ENCODE data around the gene TBC1D22A.

Gene TBC1D22A

DNA sequence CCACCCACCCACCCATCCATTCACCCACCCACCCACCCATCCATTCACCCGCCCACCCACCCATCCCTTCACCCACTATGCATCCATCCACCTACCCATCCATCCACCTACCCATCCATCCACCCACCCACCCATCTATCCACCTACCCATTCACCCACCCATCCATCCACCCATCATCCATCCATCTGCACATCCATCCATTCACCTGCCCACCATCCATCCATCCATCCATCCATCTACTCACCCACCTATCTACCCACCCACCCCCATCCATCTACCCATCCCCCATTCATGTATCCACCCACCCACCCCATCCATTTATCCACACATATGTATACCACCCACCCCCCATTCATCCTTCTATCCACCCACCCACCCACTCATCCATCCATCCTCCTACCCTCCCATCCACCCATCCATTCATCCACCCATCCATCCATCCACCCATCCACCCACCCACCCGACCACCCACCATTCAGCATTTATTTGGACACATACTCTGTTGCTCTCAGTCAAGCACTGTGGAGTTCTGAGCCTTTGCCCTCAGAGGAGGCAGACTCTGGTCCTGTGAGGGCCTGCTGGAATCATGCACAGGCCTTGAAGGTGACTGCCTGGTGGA, 380.1 kb downstream of the TBC1D22A start:
- DNase-seq (ENCODE audit: low read depth): no peak

DNA sequence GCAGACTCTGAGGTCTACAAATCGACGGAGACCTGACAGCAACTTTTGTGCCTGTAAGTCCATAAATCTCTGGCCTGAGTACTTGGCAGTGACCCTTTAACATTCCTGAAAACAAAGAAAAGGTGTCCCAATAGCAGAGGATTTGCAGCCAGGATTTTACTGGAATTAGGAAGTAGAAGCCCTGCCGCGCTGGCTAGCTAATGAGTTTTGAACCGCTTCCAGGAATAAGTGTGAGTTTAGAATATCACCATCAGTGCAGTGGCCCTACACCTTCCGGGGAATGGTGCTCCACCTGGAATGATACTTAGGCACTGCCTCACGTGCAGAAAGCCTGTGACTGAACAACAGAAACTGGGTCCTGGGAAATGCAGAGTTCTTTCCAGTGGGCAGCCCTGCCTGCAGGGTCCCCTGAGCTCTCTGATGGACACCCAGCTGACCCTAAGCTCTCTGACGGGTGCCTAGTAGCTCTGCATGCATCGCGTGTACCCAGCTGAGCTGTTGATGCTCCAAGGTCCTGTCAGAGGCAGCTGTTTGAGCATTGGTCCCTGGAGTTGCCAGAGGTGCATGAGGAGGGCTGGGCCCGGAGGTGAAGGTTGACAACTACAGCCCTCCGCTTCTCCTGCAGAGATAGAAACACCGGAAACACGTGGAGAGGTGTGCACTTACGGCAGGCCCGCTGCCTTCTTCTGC, 380.9 kb downstream of the TBC1D22A start:
- DNase-seq (ENCODE audit: low read depth): no peak

DNA sequence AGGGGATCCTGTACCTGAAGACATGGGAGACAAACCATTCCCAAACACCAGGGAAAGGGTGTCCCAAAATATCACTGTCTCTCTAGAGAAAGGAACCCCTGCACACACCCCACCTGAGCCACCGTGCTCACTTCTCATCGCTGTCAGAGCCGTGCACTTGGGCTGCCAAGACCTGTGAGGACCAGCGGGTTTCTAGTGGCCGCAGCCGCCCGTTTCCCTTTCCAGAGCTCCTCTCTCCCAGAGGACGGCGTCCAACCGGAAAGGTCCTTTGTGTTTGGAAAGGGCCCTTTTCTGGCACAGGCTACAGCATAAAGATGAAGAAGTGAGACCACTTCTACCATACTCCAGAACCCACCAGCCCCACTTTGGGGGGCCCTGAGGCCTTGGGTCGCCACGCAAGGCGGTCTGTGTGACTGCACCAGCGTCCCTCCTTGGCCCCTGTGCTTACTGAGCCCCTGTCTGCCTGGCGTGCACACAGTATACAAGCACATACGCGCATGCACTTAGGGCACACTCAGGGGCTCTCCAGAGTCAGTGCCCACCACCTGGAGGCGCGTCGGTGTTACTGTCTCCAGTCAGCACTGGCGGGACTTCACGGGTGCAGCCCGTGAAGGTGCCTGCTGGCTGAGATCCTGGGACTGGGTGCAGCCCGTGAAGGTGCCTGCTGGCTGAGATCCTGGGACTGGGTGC, 381.8 kb downstream of the TBC1D22A start:
- DNase-seq (ENCODE audit: low read depth): no peak

DNA sequence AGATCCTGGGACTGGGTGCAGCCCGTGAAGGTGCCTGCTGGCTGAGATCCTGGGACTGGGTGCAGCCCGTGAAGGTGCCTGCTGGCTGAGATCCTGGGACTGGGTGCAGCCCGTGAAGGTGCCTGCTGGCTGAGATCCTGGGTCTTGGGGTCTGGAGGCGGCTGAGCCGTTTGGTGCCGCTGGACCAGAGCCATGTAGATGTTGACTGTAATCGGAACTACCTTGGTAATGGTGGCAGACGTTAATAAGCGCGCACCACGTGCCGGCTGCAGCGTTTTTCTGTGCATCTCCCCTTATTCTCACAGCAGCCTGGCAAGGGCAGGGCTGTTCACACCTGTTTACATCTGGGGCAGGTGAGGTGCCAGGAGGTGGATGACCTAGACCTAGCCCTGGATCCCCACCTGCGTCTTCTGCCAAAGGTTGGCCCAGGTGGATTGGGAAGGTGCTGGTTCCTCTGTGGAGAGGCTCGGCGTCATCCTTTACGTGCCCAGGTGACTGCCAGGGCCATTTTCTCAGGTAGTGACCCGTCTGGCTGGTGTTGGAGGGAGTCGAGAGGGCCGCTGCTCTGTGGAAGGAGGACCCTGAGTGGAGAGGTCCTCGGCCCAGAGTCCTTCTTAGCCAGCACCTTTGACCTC, 382.5 kb downstream of the TBC1D22A start:
- no peak for DNase-seq (ENCODE audit: low read depth)

DNA sequence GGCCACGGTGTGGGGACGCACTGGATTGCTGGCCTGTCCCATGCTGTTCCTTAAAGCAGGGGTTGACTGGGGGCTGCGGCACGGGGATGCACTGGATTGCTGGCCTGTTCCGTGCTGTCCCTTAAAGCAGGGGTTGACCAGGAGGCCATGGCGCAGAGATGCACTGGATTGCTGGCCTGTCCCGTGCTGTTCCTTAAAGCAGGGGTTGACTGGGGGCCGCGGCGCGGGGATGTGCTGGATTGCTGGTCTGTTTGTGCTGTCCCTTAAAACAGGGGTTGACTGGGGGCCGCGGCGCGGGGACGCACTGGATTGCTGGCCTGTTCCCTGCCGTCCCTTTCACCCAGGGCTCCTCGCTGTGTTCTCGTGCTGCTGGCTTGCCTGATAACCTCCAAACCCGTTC, 383.4 kb downstream of the TBC1D22A start:
- DNase-seq (ENCODE audit: low read depth): no peak

DNA sequence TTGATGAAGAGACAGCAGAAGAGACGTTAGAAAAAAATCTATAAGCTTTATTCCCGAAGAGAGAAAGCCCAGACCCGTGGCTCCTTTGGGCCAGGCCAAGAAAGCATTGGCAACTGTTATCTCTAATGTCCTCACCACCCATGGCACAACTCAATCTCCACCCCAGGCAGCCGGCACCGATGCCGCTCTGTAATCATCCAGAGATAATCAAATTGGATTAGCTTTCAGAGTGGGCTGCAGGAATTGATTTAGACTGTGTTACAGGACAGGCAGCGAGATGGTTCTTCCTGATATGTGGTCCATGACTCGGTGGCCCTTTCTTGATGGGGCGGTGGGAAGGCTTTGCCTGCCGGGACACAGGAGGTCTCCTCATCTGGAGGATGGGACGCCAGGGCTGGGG, 383.9 kb downstream of the TBC1D22A start:
- DNase-seq (ENCODE audit: low read depth): no peak

DNA sequence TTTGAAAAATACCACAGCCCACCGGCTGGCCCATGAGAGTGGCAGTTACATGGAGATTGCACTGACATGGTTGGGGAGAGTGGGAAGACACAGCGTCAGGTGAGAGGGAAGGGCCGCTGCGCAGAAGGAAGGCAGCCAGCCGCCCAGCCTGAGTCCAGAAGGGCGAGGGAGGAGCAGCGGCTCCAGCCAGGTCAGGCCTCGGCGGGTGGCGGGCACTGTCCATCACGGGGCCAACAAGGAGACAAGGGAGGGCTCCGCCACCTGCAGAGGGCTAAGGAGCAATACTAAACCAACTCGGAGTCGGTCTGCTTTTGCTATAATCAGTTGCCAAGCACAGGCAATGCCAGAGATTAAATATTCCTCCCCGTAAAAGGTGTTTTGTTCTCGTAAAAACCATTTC, 384.5 kb downstream of the TBC1D22A start:
- DNase-seq (ENCODE audit: low read depth): no peak

DNA sequence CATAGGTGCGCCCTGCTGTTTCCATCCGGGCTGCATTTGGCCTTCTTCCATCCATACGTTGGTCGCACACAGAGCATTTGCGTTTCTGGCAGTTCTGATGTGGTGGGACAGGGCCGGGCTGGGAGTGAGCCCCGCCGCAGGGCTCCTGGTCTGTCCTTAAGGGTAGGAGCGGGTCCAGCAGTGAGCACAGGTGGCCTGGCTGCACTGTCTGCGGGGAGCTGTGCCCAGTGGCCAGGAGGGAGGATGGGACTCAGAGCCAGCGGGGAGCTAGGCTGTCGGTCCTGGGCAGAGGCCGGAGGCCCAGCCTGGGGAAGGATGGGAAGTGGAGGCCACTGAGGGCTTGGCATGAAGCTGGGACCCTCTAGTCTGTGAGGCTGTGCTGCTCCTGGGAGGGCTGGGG, 385.1 kb downstream of the TBC1D22A start:
- no peak for DNase-seq (ENCODE audit: low read depth)

DNA sequence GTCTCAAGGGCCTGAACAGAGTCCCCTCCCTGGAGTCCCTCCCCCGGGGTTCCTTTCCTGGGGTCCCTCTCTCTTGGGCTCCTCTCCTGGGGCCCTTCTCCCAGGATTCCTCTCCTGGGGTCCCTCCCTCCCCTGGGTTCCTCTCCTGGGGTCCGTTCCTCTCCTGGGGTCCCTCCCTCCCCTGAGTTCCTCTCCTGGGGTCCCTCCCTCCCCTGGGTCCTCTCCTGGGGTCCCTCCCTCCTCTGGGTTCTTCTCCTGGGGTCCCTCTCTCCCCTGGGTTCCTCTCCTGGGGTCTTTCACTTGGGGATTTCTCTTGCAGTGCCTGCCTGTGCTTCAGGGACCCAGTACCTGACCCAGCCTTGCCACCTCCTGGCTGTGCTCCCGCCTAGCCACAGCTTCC, 386.1 kb downstream of the TBC1D22A start:
- DNase-seq (ENCODE audit: low read depth): no peak

DNA sequence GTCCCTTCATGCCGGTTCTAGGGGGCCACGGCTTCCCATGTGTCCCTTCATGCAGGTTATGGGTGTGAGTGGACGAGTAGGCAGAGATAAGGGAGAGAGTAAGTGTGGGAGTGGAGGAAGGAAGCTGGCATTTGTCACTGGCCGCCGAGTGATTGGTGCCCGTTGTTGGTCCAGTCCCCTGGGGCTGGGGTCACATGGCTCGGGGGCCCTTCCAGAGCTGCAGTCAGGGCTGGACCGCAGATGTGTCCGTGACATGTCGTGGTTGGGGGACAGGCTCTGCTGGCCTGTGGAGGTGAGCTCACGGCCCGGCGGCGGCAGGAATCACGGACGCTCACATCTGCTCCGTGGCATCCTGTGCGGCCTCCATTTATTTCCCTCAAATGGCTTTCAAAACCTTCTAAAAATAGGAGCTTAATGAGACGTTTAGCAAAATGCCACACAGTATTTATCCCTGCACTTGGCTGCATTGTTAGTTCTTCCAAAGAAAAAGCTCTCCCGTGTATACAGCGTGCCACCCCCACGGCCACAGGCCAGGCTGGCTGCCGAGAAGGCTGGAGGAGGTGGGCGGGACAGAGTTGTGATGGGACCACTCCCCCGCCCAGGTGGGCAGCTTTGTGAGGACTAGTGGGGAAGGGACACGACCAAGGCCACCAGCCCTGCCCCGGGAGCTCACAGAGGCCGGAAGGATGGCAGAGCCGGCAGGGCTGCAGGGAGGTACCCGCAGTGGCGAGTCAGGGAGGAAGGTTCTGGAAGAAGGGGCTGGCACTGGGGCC, 386.7 kb downstream of the TBC1D22A start:
- DNase-seq (ENCODE audit: low read depth): no peak

DNA sequence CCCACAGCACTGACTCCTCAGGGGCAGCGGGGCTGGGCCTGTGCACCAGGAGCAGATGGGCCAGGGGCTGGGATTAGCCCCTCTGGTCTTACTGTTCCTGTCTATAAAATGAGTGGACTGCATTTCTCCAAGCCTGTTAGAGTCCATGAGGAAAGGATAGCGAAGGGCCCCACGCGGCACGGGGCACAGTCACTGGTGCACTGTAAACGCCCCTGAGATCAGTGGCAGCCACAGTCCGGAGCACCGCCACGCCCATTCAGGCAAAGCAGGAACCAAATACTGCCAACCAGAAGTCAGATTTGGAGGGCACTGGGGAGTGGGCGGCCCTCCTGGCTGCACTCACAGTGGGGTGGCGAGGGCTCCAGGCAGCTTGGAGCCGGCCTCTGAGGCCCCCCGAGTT, 387.5 kb downstream of the TBC1D22A start:
- DNase-seq (ENCODE audit: low read depth): no peak

DNA sequence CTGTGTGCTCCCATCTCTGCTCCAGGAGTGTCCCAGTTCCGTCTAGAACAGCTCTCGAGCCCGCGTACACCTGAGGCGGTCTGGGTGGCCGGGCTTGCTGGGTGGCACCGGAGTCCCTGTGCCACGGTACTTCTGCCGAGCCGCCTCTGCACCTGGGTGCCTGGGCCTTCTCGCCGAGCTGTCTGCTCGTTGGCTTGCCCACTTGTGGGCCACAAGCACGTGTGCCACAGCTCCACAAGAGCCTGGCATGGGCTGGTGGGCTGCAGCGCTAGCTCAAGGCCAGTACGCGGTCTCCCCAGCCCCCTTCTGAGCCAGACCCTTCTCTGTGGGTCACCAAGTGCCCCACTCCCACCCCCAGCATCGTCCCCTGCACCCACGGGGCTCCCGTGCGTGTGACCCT, 388.0 kb downstream of the TBC1D22A start:
- no peak for DNase-seq (ENCODE audit: low read depth)

DNA sequence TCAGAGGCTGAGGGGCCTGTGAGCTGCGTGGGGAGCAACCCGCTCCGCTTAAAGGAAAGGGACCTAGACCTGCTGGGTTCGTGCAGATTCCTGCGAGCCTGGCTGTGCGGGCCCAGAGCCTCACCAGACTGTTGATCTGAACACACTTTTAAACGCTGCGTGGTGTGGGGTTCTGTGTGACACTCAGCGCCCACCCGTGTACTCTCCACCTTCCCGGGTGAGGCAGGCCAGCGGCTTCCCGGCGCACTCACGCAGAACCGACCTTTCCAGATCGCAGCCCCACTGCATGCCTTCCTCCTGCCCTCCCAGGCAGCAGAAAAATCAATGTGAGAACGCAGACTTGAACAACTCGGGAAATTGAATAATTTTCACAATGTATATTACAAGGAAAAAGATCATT, 388.6 kb downstream of the TBC1D22A start:
- no peak for DNase-seq (ENCODE audit: low read depth)

DNA sequence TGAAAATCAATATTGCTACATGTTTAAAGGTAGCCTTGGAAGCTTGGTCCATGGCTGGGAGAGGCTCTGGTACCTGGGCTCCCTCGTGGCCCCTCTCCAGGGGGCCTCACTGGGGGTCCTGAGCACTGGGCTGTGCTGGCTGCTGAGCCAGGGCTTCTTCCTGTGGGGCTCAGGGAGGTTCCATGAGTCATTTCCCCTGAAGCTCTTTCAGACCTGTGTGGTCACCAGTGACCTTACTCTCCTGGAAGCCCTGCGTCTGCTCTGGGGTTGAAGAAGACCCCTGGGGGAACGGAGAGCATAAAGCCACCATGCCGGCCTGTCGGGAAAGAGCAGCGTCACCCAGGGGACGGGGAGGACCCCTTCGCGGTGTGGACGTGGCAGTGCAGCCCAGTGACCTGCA, 389.0 kb downstream of the TBC1D22A start:
- DNase-seq (ENCODE audit: low read depth): no peak

DNA sequence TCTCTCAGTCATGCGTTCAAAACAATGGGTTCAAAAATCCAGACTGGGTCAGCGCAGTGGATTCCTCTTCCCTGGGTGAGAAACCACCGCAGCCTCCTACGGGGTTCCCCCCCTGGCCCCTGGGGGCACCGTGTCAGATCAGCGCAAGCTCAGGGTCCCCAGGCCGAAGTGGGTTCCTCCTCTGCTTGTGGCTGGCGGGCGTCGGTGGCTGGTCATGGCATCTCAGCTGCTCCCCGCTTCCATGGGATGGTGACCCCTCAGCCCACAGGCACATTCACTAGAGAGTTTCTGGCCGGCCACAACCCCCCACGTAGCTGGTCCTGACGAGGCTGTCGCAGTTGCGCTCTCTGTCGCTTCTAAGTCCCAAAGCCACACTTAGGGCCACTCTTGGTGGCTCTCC, 389.8 kb downstream of the TBC1D22A start:
- no peak for DNase-seq (ENCODE audit: low read depth)

DNA sequence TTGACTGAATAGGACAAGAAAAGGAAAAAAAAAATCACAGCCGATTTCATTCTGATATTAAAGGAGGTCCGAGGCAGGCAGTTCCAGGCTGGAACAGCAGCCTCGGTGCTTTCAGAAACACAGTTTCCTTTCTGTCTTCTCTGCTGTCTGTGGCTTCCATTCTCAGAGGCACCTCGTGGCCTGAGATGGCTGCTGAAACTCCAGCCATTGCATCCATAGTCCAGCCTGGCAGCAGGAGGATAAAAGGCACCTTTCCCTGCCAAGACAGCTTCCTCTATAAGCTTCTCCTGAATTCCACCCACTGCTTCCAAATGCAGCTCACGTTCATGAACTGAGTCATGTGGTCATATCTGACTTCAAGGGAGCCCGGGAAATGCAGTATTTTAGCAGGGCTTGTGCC, 390.5 kb downstream of the TBC1D22A start:
- no peak for DNase-seq (ENCODE audit: low read depth)

DNA sequence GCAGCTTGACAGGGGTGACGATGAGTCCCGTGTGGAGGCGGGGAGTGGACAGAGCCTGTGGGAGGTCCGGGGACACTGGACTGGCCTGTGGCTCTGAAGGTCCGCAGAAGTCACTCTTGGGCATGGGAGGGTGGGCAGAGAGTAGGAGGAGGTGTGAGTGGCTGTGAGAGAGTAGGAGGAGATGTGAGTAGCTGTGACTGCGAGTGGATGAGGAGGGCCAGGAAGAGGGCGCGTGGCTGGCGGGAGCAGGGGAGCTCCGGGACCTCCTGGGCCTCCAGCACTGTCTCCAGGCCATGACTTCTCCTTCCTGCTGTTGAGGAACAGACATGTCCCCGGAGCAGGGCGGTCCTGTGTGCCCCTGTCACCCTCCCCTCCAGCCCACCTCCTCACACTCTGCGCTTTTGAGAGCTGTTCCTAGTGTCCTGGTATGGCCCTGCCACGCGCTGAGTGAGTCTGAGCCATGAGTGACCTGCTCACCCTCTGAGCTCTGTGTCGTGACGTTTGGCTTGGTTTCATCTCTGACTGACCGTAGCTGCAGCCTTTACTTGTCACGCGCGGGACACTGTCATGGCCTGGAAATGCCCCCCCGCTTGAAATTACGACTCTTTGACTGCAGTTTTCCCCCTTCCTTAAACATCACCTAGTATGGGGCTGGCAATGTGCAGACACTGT, 391.5 kb downstream of the TBC1D22A start:
- no peak for DNase-seq (ENCODE audit: low read depth)

DNA sequence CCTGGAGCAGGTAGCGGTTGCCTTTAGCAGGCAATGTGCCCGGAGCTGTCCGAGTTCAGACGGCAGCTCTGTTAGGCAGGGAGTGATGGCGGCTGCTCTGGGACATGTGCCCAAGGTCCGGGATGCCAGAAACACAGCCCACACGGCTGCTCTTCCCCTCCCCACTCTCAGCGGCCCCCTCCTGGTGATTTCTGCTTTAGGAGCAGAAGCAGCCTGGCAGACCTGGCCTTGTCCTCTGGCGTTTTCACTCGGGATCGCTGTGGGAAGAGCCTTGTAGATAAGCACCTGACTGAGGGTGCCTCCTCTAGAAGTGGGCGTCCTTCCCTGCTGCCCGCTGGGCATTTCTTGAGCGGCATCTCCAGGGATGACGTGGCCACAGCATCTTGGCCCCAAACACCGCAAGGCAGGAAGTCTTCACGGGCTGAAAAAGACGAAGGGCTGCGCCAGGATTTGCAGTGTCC, 392.2 kb downstream of the TBC1D22A start:
- no peak for DNase-seq (ENCODE audit: low read depth)

DNA sequence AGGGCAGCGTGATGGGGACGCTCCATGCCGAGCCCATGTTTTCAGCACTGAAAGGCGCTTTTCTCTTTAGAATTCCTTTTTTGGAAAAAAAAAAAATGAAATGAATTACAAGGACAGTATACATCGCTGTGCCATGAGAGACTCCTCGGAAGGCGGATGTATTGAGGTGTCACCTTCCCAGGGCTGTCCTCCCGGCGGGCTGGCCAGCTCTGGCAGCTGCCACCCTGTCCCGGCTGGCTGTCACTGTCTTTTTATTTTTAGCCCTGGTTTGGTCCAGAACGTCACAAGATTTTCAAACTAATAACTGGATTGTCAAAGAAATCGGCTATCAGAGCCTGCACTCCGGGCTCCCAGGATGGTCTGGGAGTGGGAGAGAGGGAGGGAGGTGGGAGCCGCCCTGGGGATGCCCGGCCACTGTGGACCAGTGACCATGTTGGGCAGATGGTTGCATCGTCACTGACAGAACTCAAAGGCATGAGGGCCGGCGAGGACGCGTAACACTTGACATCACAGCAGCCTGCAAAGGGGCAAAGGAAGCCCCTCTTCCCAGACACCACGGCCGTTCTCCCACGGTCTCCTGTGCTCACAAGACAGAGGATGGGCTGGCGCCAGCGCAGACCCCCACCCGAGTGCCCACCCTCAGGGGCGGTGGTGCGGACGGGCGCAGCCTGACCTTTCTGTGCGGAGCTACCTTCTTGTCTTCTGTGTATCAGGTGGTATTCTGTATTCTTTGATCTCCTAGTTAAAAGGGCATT, 392.9 kb downstream of the TBC1D22A start:
- DNase-seq (ENCODE audit: low read depth): no peak

DNA sequence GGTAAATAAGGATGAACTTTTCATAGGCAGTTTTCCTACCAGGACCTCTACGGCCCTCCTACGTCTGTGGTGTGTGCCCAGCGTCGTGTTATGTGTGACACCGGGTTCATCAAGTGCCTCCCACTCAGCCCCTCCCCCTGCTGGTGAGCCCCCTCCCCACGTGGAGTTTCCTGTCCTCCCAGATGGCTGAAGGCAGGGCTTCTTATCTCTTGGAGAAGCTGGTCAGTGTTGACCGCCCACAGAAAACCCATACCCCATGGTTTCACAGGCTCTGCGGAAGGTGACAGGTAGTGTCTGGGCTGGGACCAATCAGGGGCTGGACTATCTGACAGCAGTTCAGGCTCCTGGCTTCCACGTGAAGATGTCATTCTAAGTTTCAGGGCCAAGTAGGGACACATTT, 393.5 kb downstream of the TBC1D22A start:
- no peak for DNase-seq (ENCODE audit: low read depth)

Measured in stimulated activated CD8-positive, alpha-beta memory T cell treated with anti-CD3 and anti-CD28 coated beads, Interleukin-12 subunit alpha, Interleukin-12 subunit beta, amount 100 ng/mL, for 4 hours (primary cell).